CD4-positive, alpha-beta T cell (primary cell): ENCODE measurements around the gene GPSM1. TPM values are rescaled to one million over a fixed set of nuclear protein-coding genes. Genes with fewer than 3 reads are reported as not detected.

Source experiments
- ATAC-seq: fragments of 200-7000 bp; cut with Tn5 transposase; one replicate; pipeline ENCODE4 v1.10.0; 2022; ENCODE audit warnings: mild to moderate bottlenecking; ENCODE audit not compliant: poor library complexity
- CTCF ChIA-PET: fragments of 350-600 bp; sonication (Branson Sonifier 250); formaldehyde crosslinking; loops from one replicate; lab custom pipeline; 2021; ENCODE audit warnings: antibody characterized with exemption, inconsistent platforms; lab: Charles Lee
- POLR2A ChIA-PET: fragments of 350-600 bp; sonication (Branson Sonifier 250); formaldehyde crosslinking; loops from one replicate; lab custom pipeline; 2021; ENCODE audit warnings: antibody characterized with exemption, inconsistent platforms; lab: Charles Lee
- DNase-seq, 14 experiments: peaks; one replicate each; pipeline ENCODE4 v3.0.0-alpha.2; 2013 to 2020; ENCODE audit warnings: mixed read lengths in 2 of 14
- H3K27ac ChIP-seq, 2 donors: one replicate each; pipeline versions ENCODE4 v1.5.1 to v1.7.0; 2013; ENCODE audit warnings: low read length in 2 of 2, low read depth in 1 of 2, mild to moderate bottlenecking in 1 of 2
- H3K27me3 ChIP-seq, 2 experiments: 1 replicate in 1 of 2; 2 replicates in 1 of 2; pipeline versions ENCODE4 v1.6.1 to v1.7.0; 2013; ENCODE audit warnings: low read length in 2 of 2, control low read depth in 1 of 2, mild to moderate bottlenecking in 1 of 2, moderate library complexity in 1 of 2; ENCODE audit not compliant: insufficient read depth in 2 of 2, control insufficient read depth in 1 of 2
- H3K36me3 ChIP-seq: one replicate; pipeline ENCODE4 v1.6.1; 2013; ENCODE audit warnings: low read length, control low read depth; ENCODE audit not compliant: insufficient read depth
- H3K4me1 ChIP-seq: one replicate; pipeline ENCODE4 v1.6.1; 2013; ENCODE audit warnings: low read length, control low read depth; ENCODE audit not compliant: insufficient read depth
- H3K4me3 ChIP-seq: one replicate; pipeline ENCODE4 v1.5.1; 2013; ENCODE audit warnings: mild to moderate bottlenecking, low read length, moderate library complexity
- H3K9me3 ChIP-seq, 2 experiments: 1 replicate in 1 of 2; 2 replicates in 1 of 2; pipeline versions ENCODE4 v1.6.1 to v1.7.0; 2013; ENCODE audit warnings: low read length in 2 of 2, mild to moderate bottlenecking in 2 of 2, control low read depth in 1 of 2, moderate library complexity in 1 of 2; ENCODE audit not compliant: control insufficient read depth in 1 of 2, insufficient read depth in 1 of 2
- H3K27ac Mint-ChIP-seq: one replicate; pipeline ENCODE4 v1.8.0; 2020; ENCODE audit warnings: mixed read lengths
- H3K27me3 Mint-ChIP-seq: one replicate; pipeline ENCODE4 v1.8.0; 2021; ENCODE audit warnings: mixed read lengths
- H3K36me3 Mint-ChIP-seq: one replicate; pipeline ENCODE4 v1.8.0; 2021; ENCODE audit warnings: low read depth, mixed read lengths
- H3K4me1 Mint-ChIP-seq: one replicate; pipeline ENCODE4 v1.8.0; 2021; ENCODE audit warnings: low read depth, mixed read lengths
- H3K4me3 Mint-ChIP-seq: one replicate; pipeline ENCODE4 v1.8.0; 2020; ENCODE audit warnings: mild to moderate bottlenecking, mixed read lengths
- H3K9me3 Mint-ChIP-seq: one replicate; pipeline ENCODE4 v1.8.0; 2020; ENCODE audit warnings: mixed read lengths
- CTCF ChIP-seq: fragments of 200-600 bp; IDR thresholded peaks from one replicate; pipeline ENCODE4 v1.8.0; 2022; ENCODE audit warnings: antibody characterized with exemption, mild to moderate bottlenecking
- intact Hi-C, 2 experiments: fragments of 100-400 bp; cut with DNase I in 1 of 2; cut with micrococcal nuclease in 1 of 2; formaldehyde crosslinking; loops; one replicate each; pipeline versions ENCODE4 v1.15.1 to v1.9.0; 2023 to 2025; cut with DNase I, micrococcal nuclease
- total RNA-seq, 174 experiments: library from RNA in 2 of 174; stranded (reverse) in 2 of 174; gene quantifications; one replicate each; pipeline ENCODE4 v1.2.3 and lab custom pipeline; 2021 to 2026

Gene GPSM1
- total RNA-seq, 2 experiments from 2014 or later = 7.7 to 8.6 TPM

DNA sequence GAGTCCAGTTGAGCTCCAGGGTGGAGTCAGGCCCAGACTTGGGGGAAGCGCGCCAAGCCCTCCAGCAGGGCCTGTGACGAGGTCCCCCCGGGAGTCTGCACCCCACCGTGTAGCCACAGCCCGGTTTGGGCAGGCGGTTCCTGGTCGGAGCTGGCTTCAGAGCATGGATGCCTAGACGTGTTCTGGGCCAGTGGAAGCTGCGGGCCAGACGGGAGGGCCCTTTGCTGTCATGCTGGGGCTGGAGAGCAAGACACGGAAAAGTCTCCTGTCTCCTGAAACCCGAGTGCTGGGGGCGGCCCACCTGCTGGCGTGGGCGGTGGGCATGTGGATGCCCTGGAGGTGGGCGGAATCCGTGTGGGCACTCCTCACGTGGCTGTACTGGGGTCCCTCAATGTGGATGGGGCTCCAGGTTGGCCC is 1.9 kb downstream of the GPSM1 start:
- intact Hi-C loops = no loop called here
- no peak for TF ChIP-seq CTCF
- no peak for DNase-seq
- Mint-ChIP-seq H3K27ac (no peak overlapping the region), H3K9me3 (no peaks in the 10 kb centered on the region), H3K27me3 (no peaks in the 10 kb centered on the region), H3K36me3 (no peaks in the 10 kb centered on the region), H3K4me3 (no peak overlapping the region), H3K4me1 (peaks cover 5% of the 10 kb centered on the region)
- ATAC-seq = no peak
- ChIA-PET CTCF (no interaction called here), POLR2A (no interaction called here)
- Histone ChIP-seq H3K36me3 (no peaks in the 10 kb centered on the region), H3K27ac (no peak overlapping the region), H3K4me3 (no peak overlapping the region), H3K9me3 (peaks cover 0 to 4% of the 10 kb centered on the region in 2 experiments), H3K27me3 (peaks cover 0 to 2% of the 10 kb centered on the region in 2 experiments), H3K4me1 (peaks cover 26% of the 10 kb centered on the region)

- no peak for TF ChIP-seq CTCF
- H3K4me3 Mint-ChIP-seq = no peak overlapping the region
- H3K9me3 ChIP-seq = peaks cover 0 to 4% of the 10 kb centered on the region in 2 experiments
- ATAC-seq = no peak
- peaks cover 26% of the 10 kb centered on the region for H3K4me1 ChIP-seq
- no peak overlapping the region for H3K27ac Mint-ChIP-seq
- H3K27me3 ChIP-seq = peaks cover 0 to 2% of the 10 kb centered on the region in 2 experiments
- H3K4me3 ChIP-seq = no peak overlapping the region
- H3K36me3 ChIP-seq = no peaks in the 10 kb centered on the region
- intact Hi-C loops = no loop called here
- CTCF ChIA-PET = no interaction called here
- no peaks in the 10 kb centered on the region for H3K36me3 Mint-ChIP-seq
- no peak for DNase-seq
- no peaks in the 10 kb centered on the region for H3K9me3 Mint-ChIP-seq
- POLR2A ChIA-PET = no interaction called here
- H3K27ac ChIP-seq = no peak overlapping the region
- peaks cover 5% of the 10 kb centered on the region for H3K4me1 Mint-ChIP-seq
- H3K27me3 Mint-ChIP-seq = no peaks in the 10 kb centered on the region
Measured at GRCh38 chr9:136329636-136330405, 2.5 kb downstream of the GPSM1 start.

- H3K36me3 Mint-ChIP-seq = no peaks in the 10 kb centered on the region
- intact Hi-C loops = no loop called here
Measured at GRCh38 chr9:136330406-136330990, 3.2 kb downstream of the GPSM1 start.

More at GRCh38 chr9:136330406-136330990, 3.2 kb downstream of the GPSM1 start:
- H3K9me3 ChIP-seq = peaks cover 0 to 4% of the 10 kb centered on the region in 2 experiments
- H3K27ac Mint-ChIP-seq = no peak overlapping the region
- peaks cover 5% of the 10 kb centered on the region for H3K4me1 Mint-ChIP-seq
- CTCF ChIA-PET = no interaction called here
- no peak overlapping the region for H3K4me3 Mint-ChIP-seq
- no peaks in the 10 kb centered on the region for H3K9me3 Mint-ChIP-seq
- no peaks in the 10 kb centered on the region for H3K27me3 Mint-ChIP-seq
- no peak overlapping the region for H3K4me3 ChIP-seq
- peaks cover 26% of the 10 kb centered on the region for H3K4me1 ChIP-seq
- peaks cover 0 to 2% of the 10 kb centered on the region in 2 experiments for H3K27me3 ChIP-seq
- H3K27ac ChIP-seq = no peak overlapping the region
- TF ChIP-seq CTCF = no peak
- ATAC-seq (no peak), DNase-seq (no peak)
- no peaks in the 10 kb centered on the region for H3K36me3 ChIP-seq
- POLR2A ChIA-PET = no interaction called here
